Measurements from ENCODE around the gene PPFIBP2. TPM values are rescaled to one million over a fixed set of nuclear protein-coding genes. Genes with fewer than 3 reads are reported as not detected.

PPFIBP2 gene
- total and polyA plus RNA-seq, 12 donors, result 11.4 to 36.5 (median 21.1) TPM

DNA sequence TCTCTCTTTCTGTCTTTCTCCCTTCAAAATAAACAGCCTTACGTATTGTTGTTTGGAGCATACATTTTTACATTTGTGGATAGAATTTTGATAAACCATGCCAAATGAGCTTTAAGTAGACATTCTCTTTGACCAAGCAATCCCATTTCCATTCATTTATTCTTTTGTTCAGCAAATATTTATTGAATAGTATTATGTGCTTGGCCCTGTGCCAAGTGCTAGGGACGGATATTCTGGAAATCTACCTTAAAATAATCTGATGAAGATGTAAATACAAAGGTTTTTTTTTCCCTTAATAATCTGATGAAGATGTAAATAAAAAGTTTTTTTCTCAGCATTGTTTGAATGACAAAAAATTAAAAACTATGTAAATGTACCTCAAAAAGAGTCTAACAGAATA lies 26.4 kb upstream of the PPFIBP2 start:
- TF ChIP-seq POLR2A (IDR thresholded peaks at IDR 0.05) (no peak), CTCF (IDR thresholded peaks at IDR 0.05) (no peak)
- H3K4me1 ChIP-seq (replicated peaks in 1 of 2), result no peaks in the 10 kb centered on the region
- DNase-seq, result no peak
- no peak overlapping the region for H3K4me3 ChIP-seq
- H3K27ac ChIP-seq, result no peak overlapping the region
- whole genome bisulfite sequencing, 4 donors, result 52 to 71% (median 66%) methylated on average over 2 of the region's 2 CpGs
- H3K27me3 ChIP-seq, result no peaks in the 10 kb centered on the region
- H3K36me3 ChIP-seq (replicated peaks in 1 of 2), result no peaks in the 10 kb centered on the region
- H3K9me3 ChIP-seq (replicated peaks in 1 of 3), result no peaks in the 10 kb centered on the region
- intact Hi-C loops (cut with DNase I), result no loop called here

DNA sequence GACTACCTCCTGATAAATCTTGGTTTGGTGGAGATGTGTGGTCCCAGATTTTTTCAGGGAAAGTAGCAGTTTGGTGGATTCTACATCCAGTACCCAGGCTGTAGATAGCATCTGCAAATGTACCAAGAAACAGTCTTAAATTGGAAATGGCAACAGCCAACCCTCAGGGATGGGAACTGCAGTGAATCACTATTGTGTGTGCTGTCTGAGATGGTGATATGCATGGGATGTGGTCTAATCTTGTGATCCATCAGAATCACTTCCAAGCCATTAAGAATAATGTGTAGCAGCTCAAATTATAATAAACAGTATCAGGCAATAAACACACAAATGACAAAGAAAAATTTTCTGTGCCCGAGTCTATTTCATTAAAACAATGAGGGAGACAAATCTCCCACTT lies 25.1 kb upstream of the PPFIBP2 start:
- TF ChIP-seq CTCF (IDR thresholded peaks at IDR 0.05) (no peak), POLR2A (IDR thresholded peaks at IDR 0.05) (no peak)
- Histone ChIP-seq H3K36me3 (replicated peaks in 1 of 2) (no peaks in the 10 kb centered on the region), H3K27ac (no peak overlapping the region), H3K9me3 (replicated peaks in 1 of 3) (no peaks in the 10 kb centered on the region), H3K4me1 (replicated peaks in 1 of 2) (no peaks in the 10 kb centered on the region), H3K4me3 (no peak overlapping the region), H3K27me3 (no peaks in the 10 kb centered on the region)
- no peak for DNase-seq
- WGBS, 4 donors, result 80 to 95% (median 88%) methylated on average over 1 of the region's 1 CpG
- intact Hi-C loops (cut with DNase I), result no loop called here

DNA sequence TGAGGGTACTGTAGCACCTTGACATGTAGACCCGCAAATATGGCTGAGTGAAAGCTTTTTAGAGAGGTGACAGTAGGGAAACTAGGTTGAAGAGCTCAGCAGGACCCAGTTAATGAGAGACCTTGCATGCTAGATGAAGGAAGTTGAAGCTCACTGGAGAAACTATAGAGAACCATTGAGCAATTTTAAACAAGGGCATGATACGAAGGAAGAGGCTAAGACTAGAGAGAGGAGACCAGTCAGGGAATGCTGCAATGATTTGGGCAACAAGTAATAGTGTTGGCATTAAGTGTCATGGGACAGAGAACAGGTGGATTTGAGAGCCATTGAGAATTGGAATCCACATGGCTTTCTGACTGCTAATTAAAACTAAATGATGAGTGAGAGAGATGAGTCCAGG lies 24.4 kb upstream of the PPFIBP2 start:
- H3K36me3 ChIP-seq (replicated peaks in 1 of 2), result no peaks in the 10 kb centered on the region
- no peak overlapping the region for H3K4me3 ChIP-seq
- H3K27ac ChIP-seq, result peak overlapping the region in 1 of 5 donors; percentile 60
- H3K27me3 ChIP-seq, result no peaks in the 10 kb centered on the region
- TF ChIP-seq CTCF (IDR thresholded peaks at IDR 0.05) (no peak), POLR2A (IDR thresholded peaks at IDR 0.05) (no peak)
- intact Hi-C loops (cut with DNase I), result no loop called here
- H3K4me1 ChIP-seq (replicated peaks in 1 of 2), result no peaks in the 10 kb centered on the region
- no peaks in the 10 kb centered on the region for H3K9me3 ChIP-seq (replicated peaks in 1 of 3)
- 81 to 84% (median 82%) methylated on average over 2 of the region's 2 CpGs for WGBS, 4 donors
- no peak for DNase-seq

DNA sequence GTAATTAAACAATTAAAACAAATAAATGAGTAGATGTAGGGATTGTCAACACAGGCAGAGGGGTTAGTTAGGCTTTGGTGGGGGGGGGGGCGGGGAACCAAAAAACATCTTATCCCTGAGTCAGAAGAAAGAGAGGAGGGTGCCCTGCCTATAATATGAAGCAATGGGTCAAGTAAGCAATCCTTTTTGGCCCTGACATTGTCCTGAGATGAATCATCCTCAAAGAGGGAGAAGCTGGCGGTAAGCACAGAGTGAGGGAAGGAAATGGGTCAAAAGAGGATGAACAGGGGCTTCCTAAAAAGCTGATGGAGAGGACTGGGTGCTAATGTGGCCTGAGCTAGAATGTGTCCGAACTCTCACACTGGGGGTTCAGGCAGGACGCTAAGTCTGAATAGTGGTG lies 23.7 kb upstream of the PPFIBP2 start:
- H3K36me3 ChIP-seq (replicated peaks in 1 of 2), result no peaks in the 10 kb centered on the region
- intact Hi-C loops (cut with DNase I), result no loop called here
- no peaks in the 10 kb centered on the region for H3K27me3 ChIP-seq
- no peaks in the 10 kb centered on the region for H3K4me1 ChIP-seq (replicated peaks in 1 of 2)
- peak in 2 of 7 donors; percentile 33 to 38 for DNase-seq
- H3K4me3 ChIP-seq, result no peak overlapping the region
- no peaks in the 10 kb centered on the region for H3K9me3 ChIP-seq (replicated peaks in 1 of 3)
- 64 to 77% (median 68%) methylated on average over 4 of the region's 4 CpGs for whole genome bisulfite sequencing, 4 donors
- peak overlapping the region in 1 of 5 donors; percentile 60 for H3K27ac ChIP-seq
- no peak for TF ChIP-seq POLR2A (IDR thresholded peaks at IDR 0.05)
- TF ChIP-seq CTCF (IDR thresholded peaks at IDR 0.05), result no peak

Measured in adrenal gland (tissue), 12 donors.